ENCODE measurements around the gene SHROOM4. TPM values are rescaled to one million over a fixed set of nuclear protein-coding genes. Genes with fewer than 3 reads are reported as not detected.

Gene SHROOM4
- total and polyA plus RNA-seq, 4 donors = 0.62 to 2.3 (median 0.93) TPM

GRCh38 chrX:50627696-50628095 lies 186.3 kb downstream of the SHROOM4 start:
- Histone ChIP-seq H3K9ac (ENCODE audit: low read depth in 1 of 2, low read length in 2 of 2) (no peak overlapping the region), H3K4me3 (ENCODE audit: low read depth in 1 of 3, low read length in 3 of 3) (no peak overlapping the region), H3K9me3 (ENCODE audit: control insufficient read depth in 4 of 4, low read length in 3 of 4) (no peaks in the 10 kb centered on the region), H3K36me3 (ENCODE audit: control insufficient read depth in 4 of 4, insufficient read depth in 3 of 4, low read depth in 1 of 4, low read length in 3 of 4) (no peaks in the 10 kb centered on the region), H3K4me1 (ENCODE audit: control insufficient read depth in 4 of 4, insufficient read depth in 4 of 4, low read length in 3 of 4) (no peaks in the 10 kb centered on the region), H3K27me3 (ENCODE audit: control insufficient read depth in 4 of 4, insufficient read depth in 4 of 4, low read length in 3 of 4) (peaks cover 0 to 5% (median 0%) of the 10 kb centered on the region in 4 donors), H3K27ac (ENCODE audit: low read depth in 1 of 2, low read length in 2 of 2) (no peak overlapping the region)
- WGBS = 52% methylated on average over 2 of the region's 2 CpGs
- no peak for TF ChIP-seq FOXA1 (IDR thresholded peaks at IDR 0.05)
- TF ChIP-seq YY1 (IDR thresholded peaks at IDR 0.05) = no peak
- no peak for TF ChIP-seq HNF4G (IDR thresholded peaks at IDR 0.05)
- no peak for TF ChIP-seq EGR1 (IDR thresholded peaks at IDR 0.05; ENCODE audit: low read depth in 2 of 2)
- TF ChIP-seq ATF3 (IDR thresholded peaks at IDR 0.05) = no peak
- TF ChIP-seq REST (IDR thresholded peaks at IDR 0.05) = no peak
- TF ChIP-seq RXRA (IDR thresholded peaks at IDR 0.05) = no peak
- TF ChIP-seq CTCF (IDR thresholded peaks at IDR 0.05; ENCODE audit: low read depth, low read length, missing input control) = no peak
- DNase-seq (ENCODE audit: low spot score) = no peak

GRCh38 chrX:50626432-50626831 lies 187.6 kb downstream of the SHROOM4 start:
- WGBS = 81% methylated on average over 4 of the region's 4 CpGs
- H3K4me3 ChIP-seq (ENCODE audit: low read depth in 1 of 3, low read length in 3 of 3) = no peak overlapping the region

More at GRCh38 chrX:50626432-50626831, 187.6 kb downstream of the SHROOM4 start:
- H3K9ac ChIP-seq (ENCODE audit: low read depth in 1 of 2, low read length in 2 of 2) = no peak overlapping the region
- peaks cover 0 to 5% (median 0%) of the 10 kb centered on the region in 4 donors for H3K27me3 ChIP-seq (ENCODE audit: control insufficient read depth in 4 of 4, insufficient read depth in 4 of 4, low read length in 3 of 4)
- H3K4me1 ChIP-seq (ENCODE audit: control insufficient read depth in 4 of 4, insufficient read depth in 4 of 4, low read length in 3 of 4) = no peaks in the 10 kb centered on the region
- no peak for DNase-seq (ENCODE audit: low spot score)
- H3K36me3 ChIP-seq (ENCODE audit: control insufficient read depth in 4 of 4, insufficient read depth in 3 of 4, low read depth in 1 of 4, low read length in 3 of 4) = no peaks in the 10 kb centered on the region
- H3K9me3 ChIP-seq (ENCODE audit: control insufficient read depth in 4 of 4, low read length in 3 of 4) = no peaks in the 10 kb centered on the region
- H3K27ac ChIP-seq (ENCODE audit: low read depth in 1 of 2, low read length in 2 of 2) = no peak overlapping the region
- TF ChIP-seq MAX (IDR thresholded peaks at IDR 0.05) (no peak), HNF4A (conservative IDR thresholded peaks at IDR 0.05) (no peak), REST (IDR thresholded peaks at IDR 0.05) (no peak), RAD21 (IDR thresholded peaks at IDR 0.05) (no peak), GABPA (IDR thresholded peaks at IDR 0.05 in 1 of 2, conservative IDR thresholded peaks at IDR 0.05 in 1 of 2) (no peak), SP1 (IDR thresholded peaks at IDR 0.05) (no peak), ZBTB33 (IDR thresholded peaks at IDR 0.05) (no peak), FOXA1 (IDR thresholded peaks at IDR 0.05) (no peak), RXRA (IDR thresholded peaks at IDR 0.05) (no peak), FOXA2 (IDR thresholded peaks at IDR 0.05) (no peak), NR2F2 (IDR thresholded peaks at IDR 0.05) (no peak), EGR1 (IDR thresholded peaks at IDR 0.05; ENCODE audit: low read depth in 2 of 2) (no peak), ATF3 (IDR thresholded peaks at IDR 0.05) (no peak), YY1 (IDR thresholded peaks at IDR 0.05) (no peak), CTCF (IDR thresholded peaks at IDR 0.05; ENCODE audit: low read depth, low read length, missing input control) (no peak), TAF1 (conservative IDR thresholded peaks at IDR 0.05) (no peak), HNF4G (IDR thresholded peaks at IDR 0.05) (no peak)

Data from liver (tissue), 9 donors.